SK-N-SH treated with all-trans-retinoic acid at 6 μM for 48 hours (cell line): ENCODE data around the gene GSTM4.

Experiments used
- ARNTL ChIP-seq: fragments of 450-650 bp; formaldehyde crosslinking; IDR thresholded peaks from 2 replicates; pipeline ENCODE4 v1.5.0; 2020; ENCODE audit warnings: low read depth, mild to moderate bottlenecking, moderate library complexity, borderline replicate concordance
- CSRNP3 ChIP-seq: fragments of 250-450 bp; sonication (Bioruptor Pico); IDR thresholded peaks from 2 replicates; pipeline ENCODE4 v1.5.1; 2021; ENCODE audit warnings: mild to moderate bottlenecking, moderate library complexity
- ESRRG ChIP-seq: fragments of 250-450 bp; sonication (Bioruptor Pico); IDR thresholded peaks from 2 replicates; pipeline ENCODE4 v1.6.1; 2021; ENCODE audit warnings: mild to moderate bottlenecking
- GLIS3 ChIP-seq: fragments of 250-450 bp; sonication (Bioruptor Pico); IDR thresholded peaks from 2 replicates; pipeline ENCODE4 v1.5.0; 2020; ENCODE audit warnings: mild to moderate bottlenecking, moderate library complexity
- PATZ1 ChIP-seq: fragments of 250-450 bp; sonication (Bioruptor Pico); IDR thresholded peaks from 2 replicates; pipeline ENCODE4 v1.8.0; 2020; ENCODE audit warnings: mild to moderate bottlenecking, moderate library complexity, borderline replicate concordance
- RARB ChIP-seq: fragments of 250-450 bp; sonication (Bioruptor Pico); IDR thresholded peaks from 2 replicates; pipeline ENCODE4 v1.8.0; 2021; ENCODE audit warnings: mild to moderate bottlenecking, moderate library complexity
- ZFP3 ChIP-seq: fragments of 250-450 bp; sonication (Bioruptor Pico); IDR thresholded peaks from 2 replicates; pipeline ENCODE4 v1.5.0; 2020; ENCODE audit warnings: mild to moderate bottlenecking, moderate library complexity

GRCh38 chr1:109677459-109677858 is 21.6 kb downstream of the GSTM4 start:
- TF ChIP-seq ZFP3 (no peak), ESRRG (CRISPR knock-in tag) (no peak), RARB (CRISPR knock-in tag) (no peak), ARNTL (CRISPR knock-in tag) (no peak), GLIS3 (CRISPR knock-in tag) (no peak), CSRNP3 (CRISPR knock-in tag) (no peak), PATZ1 (CRISPR knock-in tag) (no peak)
